ENCODE data around the gene PRDM16.

- TF ChIP-seq POLR2AphosphoS5 (IDR thresholded peaks at IDR 0.05) (no peak), CTCF (IDR thresholded peaks at IDR 0.05; ENCODE audit: poor library complexity, severe bottlenecking) (no peak), REST (IDR thresholded peaks at IDR 0.05; ENCODE audit: borderline replicate concordance) (no peak), EP300 (conservative IDR thresholded peaks at IDR 0.05; ENCODE audit: poor library complexity, severe bottlenecking) (no peak), RAD21 (conservative IDR thresholded peaks at IDR 0.05) (no peak), TAF1 (IDR thresholded peaks at IDR 0.05; ENCODE audit: low read depth) (no peak), EZH2 (IDR thresholded peaks at IDR 0.05; ENCODE audit: borderline replicate concordance, insufficient read depth, low read length, poor library complexity, severe bottlenecking) (no peak), MXI1 (conservative IDR thresholded peaks at IDR 0.05; ENCODE audit: poor library complexity, severe bottlenecking) (no peak), SMC3 (conservative IDR thresholded peaks at IDR 0.05; ENCODE audit: poor library complexity) (no peak)
Observed at GRCh38 chr1:3469104-3469848, 400.3 kb downstream of the PRDM16 start.

Measured in neural cell (in vitro differentiated cells).